Tongue (tissue), 2 donors: ENCODE results near the gene CCDC9B. TPM values are rescaled to one million over a fixed set of nuclear protein-coding genes. Genes with fewer than 3 reads are reported as not detected.

Source experiments
- DNase-seq: peaks from one replicate; pipeline ENCODE4 v3.0.0-alpha.2; 2015
- total RNA-seq: library from RNA; depleted of rRNA; stranded (reverse); fragments of >200 nt; gene quantifications from one replicate; pipeline ENCODE4 v1.2.3, GENCODE V29; 2014

The CCDC9B gene
- total RNA-seq, 1 donor from 2014 or later, result 25.4 TPM

DNA sequence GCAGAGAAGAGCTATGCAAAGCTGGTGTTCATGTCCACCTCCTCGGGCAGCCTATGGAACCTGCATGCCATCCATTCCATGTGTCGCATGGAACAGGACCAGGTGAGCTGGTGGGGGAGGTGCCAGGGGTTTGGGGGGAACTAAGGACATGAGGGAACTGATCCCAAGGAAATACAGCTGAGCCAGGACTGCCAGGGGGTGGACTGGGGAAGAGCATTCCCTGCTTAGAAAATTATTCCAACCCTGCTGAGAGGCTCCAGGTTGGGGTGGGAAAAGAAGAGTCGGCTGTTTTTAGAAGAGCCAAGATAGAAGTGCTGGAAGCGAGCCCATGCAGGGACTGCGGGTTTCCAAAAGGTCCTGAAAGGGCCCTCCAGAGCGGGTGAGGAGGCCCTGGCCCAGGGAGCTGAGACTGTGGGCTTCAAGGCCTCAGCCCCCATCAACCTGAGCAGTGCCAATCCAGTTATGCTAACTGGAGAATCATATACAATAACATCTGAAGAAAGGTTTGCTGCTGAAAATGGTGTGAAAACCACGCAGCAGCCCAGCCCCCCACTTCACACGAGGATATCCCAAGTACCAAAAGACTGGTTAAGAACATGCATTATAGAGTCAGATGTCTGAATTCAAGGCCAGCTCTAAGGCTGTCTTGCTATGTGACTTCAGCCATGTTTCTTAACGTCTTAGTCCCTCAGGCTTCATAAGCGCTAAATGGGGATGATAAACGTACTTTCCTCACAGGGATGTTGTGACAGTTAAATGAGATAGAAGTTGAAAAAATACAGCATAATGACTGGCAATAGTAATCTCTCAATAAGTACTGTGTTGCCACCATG is 25.1 kb upstream of the CCDC9B start:
- no peak for DNase-seq

DNA sequence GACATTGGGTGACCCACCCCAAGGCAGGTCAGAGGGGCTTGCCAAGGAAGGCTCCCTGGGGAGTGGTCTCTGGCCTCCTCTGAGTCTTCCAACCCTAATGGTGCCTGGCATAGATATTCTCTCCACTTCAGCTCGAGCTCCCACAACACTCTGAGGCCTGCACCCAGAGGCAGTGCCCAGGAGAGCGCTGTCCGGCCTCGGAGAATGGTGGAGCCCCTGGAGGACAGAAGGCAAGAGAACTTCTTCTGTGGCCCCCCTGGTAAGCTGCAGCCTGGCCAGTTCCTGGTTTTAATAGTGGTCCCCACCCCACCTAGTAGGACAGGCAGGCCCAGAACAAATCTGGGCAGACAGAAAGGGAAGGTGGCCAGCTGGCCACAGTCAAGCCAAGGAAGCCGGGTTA is 24.3 kb upstream of the CCDC9B start:
- DNase-seq, result no peak

DNA sequence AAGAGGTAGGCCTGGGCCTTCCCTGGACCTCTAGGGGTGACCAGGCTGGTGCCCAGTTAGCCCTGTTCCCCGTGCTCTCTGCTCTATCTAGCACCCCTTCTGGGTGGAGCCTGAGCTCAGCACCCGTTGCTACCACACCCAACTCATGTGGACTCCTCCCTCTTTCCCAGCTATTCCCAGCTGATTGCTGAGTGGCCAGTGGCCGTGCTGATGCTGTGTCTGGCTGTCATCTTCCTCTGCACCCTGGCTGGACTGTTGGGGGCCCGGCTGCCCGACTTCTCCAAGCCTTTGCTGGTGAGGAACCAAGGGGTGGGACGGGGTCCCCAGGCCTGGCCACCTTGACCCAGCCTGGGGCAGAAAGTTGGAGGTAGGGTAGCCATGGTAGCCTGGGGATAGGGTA is 23.5 kb upstream of the CCDC9B start:
- DNase-seq, result no peak

- DNase-seq, result no peak
Observed at GRCh38 chr15:40363611-40364010, 22.9 kb upstream of the CCDC9B start.

- no peak for DNase-seq
Observed at GRCh38 chr15:40361640-40362039, 20.9 kb upstream of the CCDC9B start.

DNA sequence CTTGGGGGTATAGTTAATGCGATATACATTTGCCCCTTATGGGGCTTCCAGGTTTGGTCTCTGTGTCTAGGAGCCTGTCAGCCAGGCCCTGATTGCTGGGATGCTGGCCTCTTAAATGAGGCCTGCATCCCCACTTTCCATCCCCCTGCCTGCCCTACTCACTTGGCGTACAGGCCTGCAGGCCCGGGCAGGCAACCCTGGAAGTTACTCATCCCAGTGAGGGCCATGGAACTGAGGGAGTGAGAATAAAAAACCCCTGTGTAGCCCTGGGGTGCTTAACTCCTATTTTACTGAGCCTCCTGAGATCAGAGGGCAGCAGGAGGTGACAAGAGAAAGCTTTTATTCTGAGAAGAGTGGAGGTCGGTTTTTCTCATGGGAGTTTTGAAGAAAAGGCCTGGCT is 19.3 kb upstream of the CCDC9B start:
- no peak for DNase-seq

DNA sequence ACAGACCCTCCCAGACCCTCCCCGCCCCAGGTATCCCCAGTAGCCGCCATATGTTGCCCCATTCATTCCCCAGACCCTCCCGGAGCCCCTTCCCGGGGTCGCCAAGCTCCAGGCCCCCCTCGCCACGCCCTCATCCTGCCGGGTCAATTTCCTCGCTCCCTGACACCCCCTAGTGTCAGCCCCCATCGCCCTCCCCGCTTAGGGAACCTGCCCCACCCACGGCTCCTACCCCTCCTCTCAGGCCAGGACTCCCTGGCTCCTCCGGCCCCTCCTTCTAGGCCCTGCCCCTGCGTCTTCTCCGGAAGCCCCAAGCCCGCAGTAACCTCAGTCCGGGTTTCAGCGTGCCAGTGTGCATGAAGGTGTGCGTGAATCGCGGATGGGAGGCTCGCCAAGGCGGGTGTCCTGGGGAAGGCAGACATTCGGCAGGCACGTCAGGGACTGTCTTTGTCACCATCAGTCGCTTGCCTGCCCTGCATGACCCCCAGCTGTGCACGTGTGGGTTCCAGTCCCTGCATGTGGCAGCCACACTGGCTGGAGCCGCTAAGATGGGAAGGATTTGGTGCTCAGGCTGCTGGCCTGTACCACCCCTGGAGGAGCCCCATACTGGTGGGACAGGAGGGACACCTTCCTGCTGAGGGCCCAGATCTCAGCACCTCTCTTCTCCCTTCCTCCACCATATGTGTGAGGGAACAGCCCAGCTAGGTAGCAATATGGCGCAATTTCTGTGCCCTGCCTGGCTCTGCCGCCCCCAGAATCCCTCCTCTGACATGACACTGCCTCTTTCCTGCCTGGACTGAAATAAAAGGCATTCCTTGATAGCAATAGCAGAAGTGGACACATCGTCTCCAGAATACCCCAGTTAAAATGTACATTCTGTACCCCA is 18.0 kb upstream of the CCDC9B start:
- no peak for DNase-seq

DNA sequence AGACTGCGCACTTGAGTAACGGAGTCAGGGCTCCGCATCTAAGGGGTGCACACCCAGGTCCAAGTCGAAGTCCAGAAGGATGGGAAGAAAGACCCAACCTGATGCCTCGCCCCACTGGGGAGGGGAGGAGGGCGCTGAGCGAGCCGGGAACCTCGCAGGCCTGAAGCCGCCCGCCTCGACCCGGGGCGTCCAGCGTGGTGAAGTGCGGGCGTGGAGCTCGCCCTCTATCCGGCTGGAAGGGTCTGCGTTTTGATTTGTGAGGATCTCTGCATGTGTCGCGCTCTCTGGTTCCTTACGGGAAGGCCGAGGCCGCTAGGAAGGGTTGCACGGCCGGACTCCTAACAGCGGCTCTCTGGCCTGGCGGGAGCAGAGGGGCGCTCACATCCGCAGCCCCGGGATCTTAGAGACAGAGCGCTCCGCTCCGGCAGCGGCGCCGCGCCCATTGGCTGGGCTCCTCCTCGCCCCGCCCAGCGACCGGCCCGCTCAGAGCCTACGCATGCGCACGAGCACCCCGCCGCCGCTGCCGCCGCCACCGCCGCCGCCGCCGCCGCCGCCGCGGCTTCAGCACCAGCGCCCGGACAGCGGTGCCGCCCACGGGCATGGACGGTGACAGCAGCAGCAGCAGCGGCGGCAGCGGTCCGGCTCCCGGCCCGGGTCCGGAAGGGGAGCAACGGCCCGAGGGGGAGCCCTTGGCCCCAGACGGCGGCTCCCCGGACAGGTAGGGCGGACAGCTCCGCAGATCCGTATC is 17.2 kb upstream of the CCDC9B start, which contains the start of gene DISP2:
DISP2 (plus strand) TSS at position 497 of the 748 bp plus-strand sequence; CDS start at position 600, 103 bp downstream.
- DNase-seq, result peak; percentile 93

GRCh38 chr15:40357246-40357645 is 16.5 kb upstream of the CCDC9B start:
- no peak for DNase-seq

DNA sequence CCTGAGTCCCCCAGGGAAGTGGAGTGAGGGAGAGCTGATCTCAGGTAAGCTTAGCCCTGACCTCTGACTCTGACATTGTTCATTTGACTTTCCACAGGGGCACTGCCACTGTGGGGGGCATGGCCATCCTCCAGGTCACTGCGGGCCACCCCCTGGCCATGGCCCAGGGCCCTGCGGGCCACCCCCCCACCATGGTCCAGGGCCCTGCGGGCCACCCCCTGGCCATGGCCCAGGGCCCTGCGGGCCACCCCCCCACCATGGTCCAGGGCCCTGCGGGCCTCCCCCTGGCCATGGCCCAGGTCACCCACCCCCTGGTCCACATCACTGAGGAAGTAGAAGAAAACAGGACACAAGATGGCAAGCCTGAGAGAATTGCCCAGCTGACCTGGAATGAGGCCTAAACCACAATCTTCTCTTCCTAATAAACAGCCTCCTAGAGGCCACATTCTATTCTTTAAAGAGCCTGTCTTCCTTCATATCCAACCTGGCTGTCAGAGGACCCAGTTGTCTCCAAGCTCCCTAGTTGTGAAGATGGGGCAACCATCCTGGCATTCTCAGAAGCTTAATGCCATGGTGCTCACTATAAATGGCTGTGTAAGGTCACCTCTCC is 15.3 kb upstream of the CCDC9B start:
- no peak for DNase-seq

- DNase-seq, result peak; percentile 58
Observed at GRCh38 chr15:40354408-40355171, 13.9 kb upstream of the CCDC9B start.

GRCh38 chr15:40353697-40354096 is 13.0 kb upstream of the CCDC9B start:
- DNase-seq, result no peak

GRCh38 chr15:40352281-40352901 is 11.7 kb upstream of the CCDC9B start:
- no peak for DNase-seq

DNA sequence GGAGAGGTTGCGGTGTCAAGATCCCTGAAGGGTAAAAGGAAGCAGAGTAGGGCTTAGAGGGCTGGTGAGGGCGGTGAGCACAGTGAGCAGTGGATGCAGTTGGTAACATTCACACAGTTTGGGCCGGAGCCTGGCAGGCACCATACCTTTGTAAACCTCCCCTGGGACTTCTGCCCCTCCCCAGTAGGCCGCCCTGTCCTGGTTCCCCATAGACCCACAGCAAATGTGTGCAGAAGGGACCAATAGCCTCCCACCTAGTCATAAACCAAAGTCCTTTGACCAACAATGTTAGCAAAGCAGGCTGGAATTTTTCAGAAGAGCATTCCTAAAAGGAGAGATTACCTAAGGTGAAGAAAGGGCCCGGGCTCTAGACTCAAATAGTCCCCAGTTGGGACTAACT is 8.4 kb upstream of the CCDC9B start:
- DNase-seq, result no peak

DNA sequence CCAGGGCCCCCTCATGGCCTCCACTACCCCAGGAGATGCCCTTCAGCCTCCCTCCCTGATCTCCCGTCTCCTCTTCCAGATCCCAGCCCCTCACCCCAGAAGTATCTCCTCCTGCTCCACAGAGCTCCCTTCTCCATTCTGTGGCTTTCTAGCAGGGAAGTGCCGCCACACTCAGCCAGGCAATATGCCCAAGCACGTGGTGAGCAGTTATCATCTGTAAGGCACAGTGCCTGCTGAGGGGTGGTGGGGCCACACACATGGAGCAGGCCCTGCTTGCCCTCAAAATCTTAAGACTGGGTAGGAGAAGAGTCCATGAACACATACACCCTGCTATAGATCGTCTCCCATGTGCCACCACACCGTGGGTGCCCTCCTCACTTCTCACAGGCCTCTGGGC is 7.7 kb upstream of the CCDC9B start:
- DNase-seq, result no peak

DNA sequence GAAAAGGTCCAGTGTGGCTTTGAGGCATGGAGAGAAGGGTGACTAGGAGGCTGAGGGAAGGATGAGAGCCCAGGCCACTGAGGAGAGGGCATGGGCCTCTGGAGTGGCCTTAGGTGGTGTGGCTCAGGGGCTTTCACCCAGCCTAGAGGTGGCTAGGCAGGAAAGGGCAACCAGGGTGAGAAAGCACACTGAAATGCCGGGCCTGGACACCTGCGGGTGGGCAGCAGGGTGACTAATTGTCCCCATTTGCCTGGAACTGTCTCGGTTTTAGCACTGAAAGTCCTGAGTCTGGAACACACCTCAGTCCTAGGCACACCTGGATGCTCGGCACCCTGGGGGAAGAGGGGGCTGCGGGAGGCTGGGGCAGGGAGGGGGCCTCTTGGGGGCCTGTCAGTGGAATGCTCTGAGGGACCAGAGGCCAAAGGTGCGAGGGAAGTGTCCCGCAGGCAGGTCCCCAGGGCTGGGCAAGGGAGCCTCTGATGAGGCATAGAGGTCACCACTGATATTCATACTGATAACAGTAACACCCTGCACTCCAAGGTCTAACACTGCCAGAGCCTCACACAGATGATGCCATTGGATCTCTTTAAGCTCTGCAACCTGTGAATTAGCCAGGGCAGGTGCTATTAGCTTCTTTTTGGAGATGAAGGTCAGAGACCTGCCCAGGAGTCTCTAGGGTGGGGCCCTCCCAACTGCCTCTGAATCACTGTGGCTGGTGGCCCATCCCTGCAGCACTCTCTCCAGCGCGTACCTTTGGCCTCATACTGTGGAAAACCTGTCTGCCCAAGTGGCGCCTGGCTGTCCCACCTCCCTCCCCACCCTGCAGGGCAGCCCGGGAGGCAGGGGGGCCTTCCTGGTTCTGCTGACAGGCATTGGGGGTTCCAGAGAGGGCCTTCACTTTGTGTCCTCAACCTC is 7.1 kb upstream of the CCDC9B start:
- DNase-seq, result no peak

GRCh38 chr15:40346579-40347558 is 6.1 kb upstream of the CCDC9B start:
- DNase-seq, result no peak

- no peak for DNase-seq
Observed at GRCh38 chr15:40345867-40346578, 5.3 kb upstream of the CCDC9B start.
